Retina (tissue), 1 donor: ENCODE results near the gene PLEKHA3.
"Not testable (repeated sequence)": the region's sequence is repeated elsewhere in the genome, so short reads cannot be mapped to it uniquely, and the experiment has no call there.

Experiments
- DNase-seq: peaks from one replicate; pipeline ENCODE4 v3.0.0-alpha.2; 2016

PLEKHA3 gene

GRCh38 chr2:178480227-178481181, at the start of gene PLEKHA3:
TSS of gene PLEKHA3 (plus strand) at chr2:178480457. CDS start at chr2:178480870, 413 bp downstream.
- peak; percentile 95 for DNase-seq

GRCh38 chr2:178436662-178437061, 43.6 kb upstream of the PLEKHA3 start:
- DNase-seq = no peak

GRCh38 chr2:178441426-178441825, 38.8 kb upstream of the PLEKHA3 start:
- no peak for DNase-seq

- no peak for DNase-seq
These were observed 31.1 kb upstream of the PLEKHA3 start for GRCh38 chr2:178448968-178449661.

- no peak for DNase-seq
These were observed 30.3 kb upstream of the PLEKHA3 start for GRCh38 chr2:178449700-178450523.

- no peak for DNase-seq
These were observed 29.8 kb upstream of the PLEKHA3 start for GRCh38 chr2:178450524-178450773.

- DNase-seq = peak; percentile 99
These were observed 29.3 kb upstream of the PLEKHA3 start, which contains the start of the genes PJVK and PRKRA for GRCh38 chr2:178450774-178451525. TSS of gene PJVK (plus strand) at chr2:178451378. CDS start at chr2:178453410, 2,032 bp downstream. TSS of gene PRKRA (minus strand) at chr2:178451175. CDS start at chr2:178451030, 145 bp downstream.

GRCh38 chr2:178452334-178452733, 27.9 kb upstream of the PLEKHA3 start:
- DNase-seq = peak; percentile 16

GRCh38 chr2:178452870-178453269, 27.4 kb upstream of the PLEKHA3 start:
- DNase-seq = no peak

- DNase-seq = no peak
These were observed 24.3 kb upstream of the PLEKHA3 start for GRCh38 chr2:178455947-178456346.

- no peak for DNase-seq
These were observed 22.8 kb upstream of the PLEKHA3 start for GRCh38 chr2:178457390-178457886.

- DNase-seq = no peak
These were observed 10.9 kb upstream of the PLEKHA3 start for GRCh38 chr2:178469219-178469849.

- not testable (repeated sequence) for DNase-seq
These were observed 8.9 kb upstream of the PLEKHA3 start for GRCh38 chr2:178471313-178471712.

- no peak for DNase-seq
These were observed 6.9 kb upstream of the PLEKHA3 start for GRCh38 chr2:178473373-178473772.

GRCh38 chr2:178473931-178474330, 6.3 kb upstream of the PLEKHA3 start:
- DNase-seq = no peak

- DNase-seq = no peak
These were observed 5.7 kb upstream of the PLEKHA3 start for GRCh38 chr2:178474560-178474959.

GRCh38 chr2:178476477-178476876, 3.8 kb upstream of the PLEKHA3 start:
- DNase-seq = no peak

- no peak for DNase-seq
These were observed 2.7 kb upstream of the PLEKHA3 start for GRCh38 chr2:178477443-178478129.

GRCh38 chr2:178478130-178478438, 2.2 kb upstream of the PLEKHA3 start:
- no peak for DNase-seq

- peak; percentile 97 for DNase-seq
These were observed 1.6 kb upstream of the PLEKHA3 start, which contains the start of gene FKBP7 for GRCh38 chr2:178478439-178479274. TSS of gene FKBP7 (minus strand) at chr2:178478600. CDS start at chr2:178478499, 101 bp downstream.
